GM21528 (cell line): ENCODE measurements around the gene PRRC2B.
A peak's percentile ranks its signal among the peaks of the same experiment; 100 is the strongest.
"Not testable (repeated sequence)": the region's sequence is repeated elsewhere in the genome, so short reads cannot be mapped to it uniquely, and the experiment has no call there.

ENCODE experiments used
- ATAC-seq: cut with Tn5 transposase; IDR thresholded peaks from one replicate; pipeline ENCODE4 v1.9.1; 2021; ENCODE audit warnings: mild to moderate bottlenecking, moderate library complexity; ENCODE audit not compliant: unreplicated experiment, low FRiP score

Gene PRRC2B

GRCh38 chr9:131393622-131394463 is at the start of gene PRRC2B:
Gene PRRC2B, plus strand, starts transcription at chr9:131394086. Its CDS starts 36,059 bp downstream, at chr9:131430145.
- peak; percentile 53 for ATAC-seq

- not testable (repeated sequence) for ATAC-seq
Measured at GRCh38 chr9:131344931-131345535, 48.9 kb upstream of the PRRC2B start.

GRCh38 chr9:131346559-131346958 is 47.3 kb upstream of the PRRC2B start:
- no peak for ATAC-seq

GRCh38 chr9:131347376-131348020 is 46.4 kb upstream of the PRRC2B start:
- ATAC-seq, result no peak

GRCh38 chr9:131348631-131349521 is 45.0 kb upstream of the PRRC2B start:
- no peak for ATAC-seq

- no peak for ATAC-seq
Measured at GRCh38 chr9:131349522-131349880, 44.4 kb upstream of the PRRC2B start.

- no peak for ATAC-seq
Measured at GRCh38 chr9:131349881-131350563, 43.9 kb upstream of the PRRC2B start.

GRCh38 chr9:131356479-131356878 is 37.4 kb upstream of the PRRC2B start:
- not testable (repeated sequence) for ATAC-seq

GRCh38 chr9:131358556-131358955 is 35.3 kb upstream of the PRRC2B start:
- no peak for ATAC-seq

GRCh38 chr9:131361202-131361833 is 32.6 kb upstream of the PRRC2B start:
- ATAC-seq, result no peak

- no peak for ATAC-seq
Measured at GRCh38 chr9:131365546-131365945, 28.3 kb upstream of the PRRC2B start.

GRCh38 chr9:131366761-131367401 is 27.0 kb upstream of the PRRC2B start:
- ATAC-seq, result no peak

- ATAC-seq, result no peak
Measured at GRCh38 chr9:131367450-131367849, 26.4 kb upstream of the PRRC2B start.

- ATAC-seq, result no peak
Measured at GRCh38 chr9:131370638-131371037, 23.2 kb upstream of the PRRC2B start.

- not testable (repeated sequence) for ATAC-seq
Measured at GRCh38 chr9:131372599-131372973, 21.3 kb upstream of the PRRC2B start.

GRCh38 chr9:131374638-131375037 is 19.2 kb upstream of the PRRC2B start:
- ATAC-seq, result not testable (repeated sequence)

- ATAC-seq, result no peak
Measured at GRCh38 chr9:131379056-131379455, 14.8 kb upstream of the PRRC2B start.

- no peak for ATAC-seq
Measured at GRCh38 chr9:131382850-131383729, 10.8 kb upstream of the PRRC2B start.
